Raji (cell line): Measurements from ENCODE around the gene FMN2.

Experiments used
- POLR2A ChIP-seq: IDR thresholded peaks from 2 replicates; pipeline ENCODE4 v1.6.1; 2011; ENCODE audit warnings: low read depth, low read length, control low read depth; ENCODE audit not compliant: insufficient read depth

FMN2 gene

DNA sequence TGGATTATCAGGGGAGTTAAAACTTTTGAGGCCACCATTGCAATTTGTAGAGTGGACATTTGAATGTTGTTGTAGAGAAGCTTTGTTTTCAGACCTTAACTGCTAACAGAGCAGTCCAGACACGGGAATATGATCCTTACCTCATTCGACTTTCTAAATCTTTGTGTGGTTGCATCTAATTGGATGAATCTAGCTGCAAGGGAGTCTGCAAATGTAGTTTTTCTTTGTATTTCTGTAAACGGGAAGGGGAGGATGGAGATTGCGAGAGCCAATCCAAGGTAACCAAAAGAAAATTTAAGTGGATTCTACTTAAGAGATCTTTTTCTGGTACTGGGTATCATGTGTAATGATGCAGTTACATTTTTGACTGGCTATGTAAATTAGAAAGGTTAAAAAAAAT lies 110.2 kb downstream of the FMN2 start:
- no peak for TF ChIP-seq POLR2A

GRCh38 chr1:240207073-240207709 lies 115.5 kb downstream of the FMN2 start:
- TF ChIP-seq POLR2A = no peak

DNA sequence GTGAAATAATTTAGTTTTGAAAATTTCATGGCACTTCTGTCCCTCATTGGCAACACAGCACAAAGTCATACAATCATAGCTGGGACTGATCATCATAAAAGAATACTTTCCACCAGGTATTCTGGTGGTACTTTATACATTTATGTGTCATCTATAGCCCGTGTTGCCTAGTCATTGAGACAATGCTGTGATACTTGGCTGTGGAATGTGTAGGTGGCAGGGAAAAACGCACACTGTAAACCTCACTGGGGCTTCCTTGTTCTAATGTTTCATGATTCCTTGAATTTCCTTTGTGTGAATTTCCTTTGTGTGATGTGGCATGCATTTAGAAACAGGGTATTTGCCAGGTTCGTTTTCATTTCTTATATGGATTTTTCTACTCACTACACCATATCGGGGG lies 118.3 kb downstream of the FMN2 start:
- no peak for TF ChIP-seq POLR2A

DNA sequence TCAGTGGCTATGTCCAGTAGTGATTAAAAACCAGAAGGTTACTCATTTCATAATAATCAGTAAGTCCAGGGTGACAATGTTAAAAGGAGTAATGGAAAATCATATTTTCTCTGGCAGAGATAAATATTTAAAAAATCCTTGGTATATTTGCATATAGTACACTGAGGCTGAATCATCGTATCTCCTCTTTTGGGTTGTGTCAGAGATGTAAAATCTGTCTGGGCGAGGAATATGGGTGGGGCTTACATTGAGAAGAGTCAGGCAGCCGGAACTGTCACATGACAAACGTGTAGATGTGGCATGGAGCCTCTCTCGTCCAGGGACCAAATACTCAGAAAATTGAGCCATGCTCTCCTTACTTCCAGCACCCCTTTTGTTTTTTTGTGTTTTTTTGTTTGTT lies 120.9 kb downstream of the FMN2 start:
- no peak for TF ChIP-seq POLR2A

GRCh38 chr1:240217403-240217802 lies 125.7 kb downstream of the FMN2 start:
- TF ChIP-seq POLR2A = no peak

DNA sequence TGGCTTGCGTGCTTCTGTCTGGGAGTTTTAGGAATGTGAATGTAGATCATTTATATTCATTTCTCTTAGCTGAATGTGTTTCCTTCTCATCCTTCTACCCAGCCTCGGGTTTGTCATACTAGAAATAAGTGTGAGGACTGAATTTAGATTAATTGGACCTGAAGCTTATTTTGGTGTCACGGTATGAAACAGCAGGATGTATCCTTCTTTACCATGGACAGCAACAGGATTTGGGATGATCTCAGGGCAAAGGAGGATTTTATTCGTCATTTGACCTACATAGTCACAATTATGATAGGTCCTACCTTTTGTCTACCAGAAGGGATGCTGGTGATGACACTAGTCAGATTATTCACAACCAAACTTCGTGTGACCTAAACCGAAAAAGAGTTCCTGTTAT lies 127.4 kb downstream of the FMN2 start:
- no peak for TF ChIP-seq POLR2A

DNA sequence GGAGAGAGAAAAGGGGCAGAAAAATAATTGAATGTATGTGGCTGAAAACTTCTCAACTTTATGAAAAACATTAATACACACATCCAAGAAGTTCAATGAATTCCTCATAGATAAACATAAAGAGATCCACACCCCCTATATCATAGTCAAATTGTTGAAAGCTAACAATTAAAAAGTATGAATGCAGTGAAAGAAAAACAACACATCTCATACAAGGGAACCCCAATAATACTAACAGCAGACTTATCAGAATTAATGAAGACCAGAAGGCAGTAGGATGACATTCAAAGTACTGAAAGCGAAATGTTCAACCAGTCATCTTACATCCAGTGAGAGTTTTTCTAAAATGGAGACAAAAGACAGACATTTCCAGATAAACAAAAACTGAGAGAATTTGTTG lies 134.4 kb downstream of the FMN2 start:
- TF ChIP-seq POLR2A = no peak

GRCh38 chr1:240230816-240231215 lies 139.1 kb downstream of the FMN2 start:
- no peak for TF ChIP-seq POLR2A

DNA sequence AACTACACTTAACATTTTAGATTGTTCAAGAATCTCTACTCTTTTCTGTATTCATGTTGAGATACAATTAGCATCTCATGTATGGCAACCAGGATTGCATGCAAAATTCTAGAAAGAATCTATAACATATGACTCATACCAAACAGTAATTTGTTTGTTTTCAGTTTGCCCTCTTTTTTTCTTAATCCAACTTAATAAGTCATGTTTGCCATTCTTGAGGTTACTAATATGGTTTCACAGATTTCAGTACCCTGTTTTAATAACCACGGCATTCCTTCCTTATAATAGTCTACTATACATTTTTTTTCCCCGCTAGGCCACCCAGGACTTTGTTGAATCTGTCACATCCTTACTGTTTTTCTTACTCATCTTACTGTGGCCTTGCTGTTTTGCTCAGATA lies 140.8 kb downstream of the FMN2 start:
- TF ChIP-seq POLR2A = no peak

GRCh38 chr1:240234485-240235210 lies 143.0 kb downstream of the FMN2 start:
- no peak for TF ChIP-seq POLR2A

DNA sequence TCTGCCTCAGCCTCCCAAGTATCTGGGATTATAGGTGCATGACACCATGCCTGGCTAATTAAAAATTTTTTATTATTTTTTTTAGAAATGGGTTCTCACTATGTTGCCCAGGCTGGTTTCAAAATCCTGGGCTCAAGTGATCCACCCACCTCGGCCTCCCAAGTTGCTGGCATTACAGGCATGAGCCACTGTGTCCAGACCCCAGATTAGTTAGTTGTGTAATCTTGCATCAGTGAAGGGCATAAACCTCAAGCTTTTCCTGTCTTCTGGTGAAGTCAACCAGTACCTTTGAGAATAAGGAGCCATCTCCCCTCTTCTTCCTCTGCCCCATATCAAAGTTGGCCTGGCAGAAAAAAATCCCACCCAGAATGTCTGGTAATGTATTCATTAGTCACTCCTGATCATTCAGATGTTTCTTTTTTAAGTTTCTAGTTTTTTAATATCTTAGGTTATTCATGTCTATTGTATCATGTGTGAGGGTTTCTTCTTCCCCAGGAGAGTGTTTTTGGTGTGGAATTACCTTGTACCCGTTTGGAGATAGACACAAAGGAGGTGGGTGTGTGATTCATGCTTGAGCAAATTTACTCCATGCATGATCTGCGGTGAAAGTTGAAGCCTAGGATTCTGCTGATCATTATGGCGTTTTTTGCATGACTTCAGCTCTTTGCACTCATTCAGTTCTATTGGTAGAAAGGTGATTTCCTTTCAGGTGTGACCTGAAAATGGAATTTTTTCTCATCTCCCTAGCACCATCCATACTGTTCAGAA lies 144.0 kb downstream of the FMN2 start:
- no peak for TF ChIP-seq POLR2A

GRCh38 chr1:240237305-240237721 lies 145.6 kb downstream of the FMN2 start:
- no peak for TF ChIP-seq POLR2A

GRCh38 chr1:240239309-240239708 lies 147.6 kb downstream of the FMN2 start:
- TF ChIP-seq POLR2A = no peak

DNA sequence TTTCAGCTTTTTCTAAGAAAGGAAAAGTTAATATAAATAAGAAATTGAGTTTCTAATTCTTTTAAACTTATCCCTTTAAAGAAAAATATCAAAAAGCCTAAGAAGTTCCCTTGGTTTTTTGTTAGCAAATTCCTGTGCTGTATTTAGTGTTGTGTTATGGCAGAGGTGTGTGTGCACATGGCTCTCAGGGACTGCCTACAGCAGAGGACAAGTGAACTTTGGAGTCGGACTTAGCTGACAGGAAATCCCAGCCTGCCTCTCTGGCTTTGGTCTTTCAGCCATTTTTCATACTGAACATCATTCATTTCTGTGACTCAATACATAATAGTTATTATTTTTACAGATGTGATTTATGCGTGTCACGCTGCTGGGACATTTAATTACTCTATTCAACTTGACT lies 149.6 kb downstream of the FMN2 start:
- TF ChIP-seq POLR2A = no peak

DNA sequence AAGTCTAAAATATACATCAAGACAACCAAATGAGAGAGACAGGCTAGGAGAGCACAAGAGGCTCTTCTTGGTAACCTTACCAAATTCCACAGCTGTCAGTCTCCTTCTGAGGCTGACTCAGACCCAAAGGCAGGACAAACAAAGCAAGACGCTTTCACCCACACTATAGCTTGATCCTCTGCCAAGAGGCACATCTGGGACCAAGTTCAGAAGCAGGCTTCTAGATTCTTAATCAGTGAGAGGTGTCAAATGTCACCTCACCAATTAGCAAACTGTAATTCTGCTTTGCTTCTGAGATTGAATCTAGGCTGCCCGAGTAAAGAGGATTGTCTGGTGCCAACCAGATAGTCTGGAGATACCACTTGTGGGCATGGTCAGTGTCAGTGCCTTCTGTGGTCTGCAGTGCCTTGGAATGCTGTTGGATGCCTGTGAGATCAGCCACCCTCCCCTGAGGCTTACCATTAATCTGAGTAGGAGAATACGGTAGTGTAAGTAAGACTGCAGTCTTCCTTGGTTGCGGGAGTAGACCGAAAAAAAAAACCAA lies 151.0 kb downstream of the FMN2 start:
- no peak for TF ChIP-seq POLR2A
